MM.1S (cell line): ENCODE data around the gene ADCY4.

ENCODE experiments used
- DNase-seq: peaks from one replicate; pipeline ENCODE4 v3.0.0-alpha.2; 2015
- H2AFZ ChIP-seq: fragments of 300-600 bp; sonication (generic); 2 replicates; pipeline ENCODE4 v1.6.0; 2016; ENCODE audit warnings: antibody characterized with exemption, low read length
- H3F3A ChIP-seq: fragments of 300-600 bp; sonication (generic); 2 replicates; pipeline ENCODE4 v1.6.1; 2016; ENCODE audit warnings: mild to moderate bottlenecking, antibody characterized with exemption, low read length, moderate library complexity, mixed read lengths; ENCODE audit not compliant: insufficient read depth
- H3K27ac ChIP-seq: fragments of 300-600 bp; sonication (generic); 2 replicates; pipeline ENCODE4 v1.5.1; 2016; ENCODE audit warnings: mild to moderate bottlenecking, low read length
- H3K27me3 ChIP-seq: fragments of 300-600 bp; sonication (generic); replicated peaks from 2 replicates; pipeline ENCODE4 v1.6.0; 2016; ENCODE audit warnings: low read length; ENCODE audit not compliant: insufficient read depth
- H3K36me3 ChIP-seq: fragments of 300-600 bp; sonication (generic); replicated peaks from 2 replicates; pipeline ENCODE4 v1.6.1; 2016; ENCODE audit warnings: mild to moderate bottlenecking, low read length, mixed read lengths; ENCODE audit not compliant: insufficient read depth
- H3K4me1 ChIP-seq: fragments of 300-600 bp; sonication (generic); 2 replicates; pipeline ENCODE4 v1.6.1; 2016; ENCODE audit warnings: low read length, mixed read lengths
- H3K4me2 ChIP-seq: fragments of 300-600 bp; sonication (generic); 2 replicates; pipeline ENCODE4 v1.6.0; 2016; ENCODE audit warnings: low read depth, low read length
- H3K4me3 ChIP-seq: fragments of 300-600 bp; sonication (generic); 2 replicates; pipeline ENCODE4 v1.5.1; 2016; ENCODE audit warnings: low read length, mixed read lengths
- H3K79me2 ChIP-seq: fragments of 300-600 bp; sonication (generic); 2 replicates; pipeline ENCODE4 v1.6.1; 2016; ENCODE audit warnings: mixed run types, low read length, mixed read lengths
- H3K9ac ChIP-seq: fragments of 300-600 bp; sonication (generic); 2 replicates; pipeline ENCODE4 v1.6.1; 2016; ENCODE audit warnings: low read length, mixed read lengths
- H3K9me2 ChIP-seq: fragments of 300-600 bp; sonication (generic); replicated peaks from 2 replicates; pipeline ENCODE4 v1.6.1; 2016; ENCODE audit warnings: mild to moderate bottlenecking, low read length, mixed read lengths; ENCODE audit not compliant: insufficient read depth
- H3K9me3 ChIP-seq: fragments of 300-600 bp; sonication (generic); replicated peaks from 2 replicates; pipeline ENCODE4 v1.6.1; 2016; ENCODE audit warnings: mild to moderate bottlenecking, low read length, mixed read lengths; ENCODE audit not compliant: insufficient read depth
- H4K20me1 ChIP-seq: fragments of 300-600 bp; sonication (generic); 2 replicates; pipeline ENCODE4 v1.6.1; 2016; ENCODE audit warnings: mild to moderate bottlenecking, low read length, moderate library complexity, mixed read lengths; ENCODE audit not compliant: insufficient read depth
- CTCF ChIP-seq: fragments of 300-600 bp; sonication (generic); IDR thresholded peaks from 2 replicates; pipeline ENCODE4 v1.5.1; 2016; ENCODE audit warnings: antibody characterized with exemption, low read length, mixed read lengths
- EZH2 ChIP-seq: fragments of 300-600 bp; sonication (generic); optimal IDR thresholded peaks from 2 replicates; pipeline ENCODE3; 2017; ENCODE audit warnings: low read depth, mild to moderate bottlenecking, antibody characterized with exemption, low read length, mixed read lengths
- EZH2phosphoT487 ChIP-seq: fragments of 300-600 bp; sonication (generic); IDR thresholded peaks from 2 replicates; pipeline ENCODE4 v1.6.1; 2018; ENCODE audit warnings: antibody characterized with exemption, low read length

ADCY4 gene

GRCh38 chr14:24362241-24362960, 27.5 kb upstream of the ADCY4 start:
- H3K79me2 ChIP-seq = no peaks in the 10 kb centered on the region
- no peak overlapping the region for H3K27ac ChIP-seq
- H3K9ac ChIP-seq = no peak overlapping the region
- H3K4me3 ChIP-seq = no peak overlapping the region
- DNase-seq = no peak
- H3K9me2 ChIP-seq = no peaks in the 10 kb centered on the region
- H2AFZ ChIP-seq = no peak overlapping the region
- TF ChIP-seq EZH2 (no peak), EZH2phosphoT487 (no peak), CTCF (no peak)
- no peak overlapping the region for H3K4me2 ChIP-seq
- no peaks in the 10 kb centered on the region for H3K27me3 ChIP-seq
- no peaks in the 10 kb centered on the region for H4K20me1 ChIP-seq
- H3K4me1 ChIP-seq = no peaks in the 10 kb centered on the region
- 0 out of 2 replicates have a peak, but pooled peaks cover 3% of the 10 kb centered on the region for H3F3A ChIP-seq
- H3K9me3 ChIP-seq = no peaks in the 10 kb centered on the region
- H3K36me3 ChIP-seq = no peaks in the 10 kb centered on the region

GRCh38 chr14:24361326-24361725, 26.5 kb upstream of the ADCY4 start:
- Histone ChIP-seq H3K9ac (no peak overlapping the region), H3K9me3 (no peaks in the 10 kb centered on the region), H3K36me3 (no peaks in the 10 kb centered on the region), H2AFZ (no peak overlapping the region), H3K4me3 (no peak overlapping the region), H3K79me2 (no peaks in the 10 kb centered on the region), H3K27ac (no peak overlapping the region), H3K9me2 (no peaks in the 10 kb centered on the region), H3K4me2 (no peak overlapping the region), H3F3A (0 out of 2 replicates have a peak, but pooled peaks cover 3% of the 10 kb centered on the region), H3K4me1 (no peaks in the 10 kb centered on the region), H3K27me3 (no peaks in the 10 kb centered on the region), H4K20me1 (no peaks in the 10 kb centered on the region)
- DNase-seq = no peak
- TF ChIP-seq EZH2phosphoT487 (no peak), CTCF (no peak), EZH2 (no peak)

GRCh38 chr14:24360281-24360680, 25.4 kb upstream of the ADCY4 start:
- Histone ChIP-seq H3K9me3 (no peaks in the 10 kb centered on the region), H3K9ac (no peak overlapping the region), H3K27ac (no peak overlapping the region), H3K4me2 (no peak overlapping the region), H3K27me3 (no peaks in the 10 kb centered on the region), H3K4me1 (no peaks in the 10 kb centered on the region), H2AFZ (no peak overlapping the region), H3K36me3 (no peaks in the 10 kb centered on the region), H3F3A (no peaks in the 10 kb centered on the region), H3K9me2 (no peaks in the 10 kb centered on the region), H3K79me2 (no peaks in the 10 kb centered on the region), H3K4me3 (no peak overlapping the region), H4K20me1 (no peaks in the 10 kb centered on the region)
- no peak for DNase-seq
- no peak for TF ChIP-seq EZH2phosphoT487
- no peak for TF ChIP-seq CTCF
- no peak for TF ChIP-seq EZH2
